Psoas muscle (tissue), 8 donors: ENCODE results near the gene ATP8B4. TPM values are rescaled to one million over a fixed set of nuclear protein-coding genes. Genes with fewer than 3 reads are reported as not detected.
"Not testable (repeated sequence)": the region's sequence is repeated elsewhere in the genome, so short reads cannot be mapped to it uniquely, and the experiment has no call there.

ENCODE experiments used
- ATAC-seq, 4 donors: fragments of 200-7000 bp; cut with Tn5 transposase; one replicate each; pipeline ENCODE4 v1.9.1; 2020; ENCODE audit warnings: moderate library complexity in 3 of 4, mild to moderate bottlenecking in 2 of 4
- DNase-seq, 2 donors: peaks; one replicate each; pipeline ENCODE4 v3.0.0-alpha.2; 2020
- H3K27ac ChIP-seq: fragments of 200-600 bp; one replicate; pipeline ENCODE4 v1.8.0; 2022
- H3K27me3 ChIP-seq, 3 donors: fragments of 200-600 bp in 1 of 3; one replicate each; pipeline versions ENCODE4 v1.6.1 to v1.8.0; 2013 to 2022; ENCODE audit warnings: low read length in 2 of 3, mild to moderate bottlenecking in 2 of 3, moderate library complexity in 1 of 3; ENCODE audit not compliant: insufficient read depth in 3 of 3
- H3K36me3 ChIP-seq, 2 donors: fragments of 200-600 bp in 1 of 2; one replicate each; pipeline versions ENCODE4 v1.6.1 to v1.8.0; 2013 to 2022; ENCODE audit warnings: low read depth in 1 of 2, mild to moderate bottlenecking in 1 of 2, moderate library complexity in 1 of 2; ENCODE audit not compliant: insufficient read depth in 1 of 2
- H3K4me1 ChIP-seq: fragments of 200-600 bp; one replicate; pipeline ENCODE4 v1.8.0; 2022
- H3K4me3 ChIP-seq: fragments of 200-600 bp; one replicate; pipeline ENCODE4 v1.8.0; 2022; ENCODE audit warnings: mild to moderate bottlenecking
- H3K9me3 ChIP-seq: fragments of 200-600 bp; one replicate; pipeline ENCODE4 v1.8.0; 2022
- WGBS, 3 donors: extraction: QIAGEN DNeasy Blood & Tissue Kit; methylation state at CpG; one replicate each; pipeline versions ENCODE4 v1.1.6 to v1.1.7; 2013; 5-methylcytosine and 5-hydroxymethylcytosine counted together
- intact Hi-C, 2 donors: fragments of 100-400 bp; cut with DNase I; formaldehyde crosslinking; loops; one replicate each; pipeline versions ENCODE4 v1.11.0 to v1.14.2; 2022
- polyA plus RNA-seq, 3 donors: library from polyadenylated mRNA; stranded (reverse); fragments of 200-250 nt; gene quantifications; one replicate each; pipeline ENCODE4 v1.2.3, GENCODE V29; 2013
- total RNA-seq, 4 donors: library from RNA; stranded (reverse); fragmentation: NEBNext Ultra II Directional in 2 of 4; extraction: Animal tissue kit (Norgen Biotek cat#: 25700) in 2 of 4; gene quantifications; one replicate each; pipeline versions ENCODE4 v1.2.1 to v1.2.4, GENCODE V29; 2021 to 2023
- TF ChIP-seq, protein P1 (sequence below): fragments of 200-600 bp; IDR thresholded peaks from one replicate; pipeline ENCODE4 v1.8.0; 2022; ENCODE audit warnings: antibody characterized with exemption
- donor health status: healthy with polysubstance abuse.
- donor health status: DM: no; HTN: no; CAD: no; lungs with moderate emphysema.
- donor health status: Bipolar disorder and iron deficiency.
- donor health status: healthy.
- donor health status: DM: yes; HTN: yes; CAD: no.
- donor health status: DM: no; HTN: no; CAD: no.
- donor health status: DM: no; HTN: no; CAD: no.
- donor health status: DM: yes; HTN: yes; CAD: no.

Gene ATP8B4
- total and polyA plus RNA-seq, 7 donors, result 0.25 to 2.2 (median 1.0) TPM

DNA sequence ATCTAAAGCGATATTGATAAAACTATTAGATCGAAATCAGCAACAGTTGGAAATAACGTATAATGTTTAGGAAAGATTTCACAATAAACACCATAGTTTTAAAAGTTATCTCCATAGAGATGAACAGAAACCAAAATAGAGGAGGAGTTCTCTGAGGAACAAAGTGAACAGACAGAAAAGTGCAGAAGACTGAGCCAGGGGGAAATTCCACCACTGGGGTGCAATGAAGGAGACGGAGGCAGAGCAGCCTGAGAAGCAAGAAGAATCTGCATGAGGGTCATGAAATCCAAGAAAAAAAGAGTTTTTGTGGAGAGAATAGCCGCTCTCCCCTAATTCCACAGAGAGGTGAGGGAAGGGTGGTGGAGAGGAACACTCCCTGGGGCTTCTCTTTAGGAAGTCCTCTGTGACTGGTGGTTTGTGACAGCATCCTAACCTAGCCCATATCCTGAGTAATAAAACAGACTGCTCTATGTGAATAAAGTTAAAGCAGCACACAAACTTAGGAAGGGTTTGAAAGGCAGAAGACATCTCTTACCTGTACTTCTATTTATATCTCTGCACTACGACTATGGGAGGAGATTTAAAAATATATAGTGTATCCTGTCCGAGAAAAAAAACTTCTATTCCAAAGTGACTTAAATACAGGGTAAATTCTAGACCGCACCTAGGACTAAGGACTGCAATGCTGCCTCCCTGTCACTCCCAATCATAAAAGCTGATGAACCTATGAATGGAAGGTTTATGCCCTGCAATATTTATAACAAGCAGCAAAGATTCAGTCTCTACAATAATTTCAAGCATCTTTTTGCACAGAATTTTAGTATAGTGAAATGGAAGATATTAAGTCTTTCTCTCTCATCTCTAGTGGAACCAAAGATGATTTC, 22.9 kb downstream of the ATP8B4 start:
- TF ChIP-seq, protein P1, sequence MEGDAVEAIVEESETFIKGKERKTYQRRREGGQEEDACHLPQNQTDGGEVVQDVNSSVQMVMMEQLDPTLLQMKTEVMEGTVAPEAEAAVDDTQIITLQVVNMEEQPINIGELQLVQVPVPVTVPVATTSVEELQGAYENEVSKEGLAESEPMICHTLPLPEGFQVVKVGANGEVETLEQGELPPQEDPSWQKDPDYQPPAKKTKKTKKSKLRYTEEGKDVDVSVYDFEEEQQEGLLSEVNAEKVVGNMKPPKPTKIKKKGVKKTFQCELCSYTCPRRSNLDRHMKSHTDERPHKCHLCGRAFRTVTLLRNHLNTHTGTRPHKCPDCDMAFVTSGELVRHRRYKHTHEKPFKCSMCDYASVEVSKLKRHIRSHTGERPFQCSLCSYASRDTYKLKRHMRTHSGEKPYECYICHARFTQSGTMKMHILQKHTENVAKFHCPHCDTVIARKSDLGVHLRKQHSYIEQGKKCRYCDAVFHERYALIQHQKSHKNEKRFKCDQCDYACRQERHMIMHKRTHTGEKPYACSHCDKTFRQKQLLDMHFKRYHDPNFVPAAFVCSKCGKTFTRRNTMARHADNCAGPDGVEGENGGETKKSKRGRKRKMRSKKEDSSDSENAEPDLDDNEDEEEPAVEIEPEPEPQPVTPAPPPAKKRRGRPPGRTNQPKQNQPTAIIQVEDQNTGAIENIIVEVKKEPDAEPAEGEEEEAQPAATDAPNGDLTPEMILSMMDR, result no peak
- no peak overlapping the region for H3K4me3 ChIP-seq
- H3K36me3 ChIP-seq, result no peaks in the 10 kb centered on the region
- intact Hi-C loops, result no loop called here
- no peaks in the 10 kb centered on the region for H3K4me1 ChIP-seq
- no peaks in the 10 kb centered on the region for H3K27me3 ChIP-seq
- ATAC-seq (no peak), DNase-seq (no peak)
- no peak overlapping the region for H3K27ac ChIP-seq
- WGBS, 3 donors, result 67 to 73% (median 69%) methylated on average over 8 of the region's 8 CpGs
- H3K9me3 ChIP-seq, result no peaks in the 10 kb centered on the region

DNA sequence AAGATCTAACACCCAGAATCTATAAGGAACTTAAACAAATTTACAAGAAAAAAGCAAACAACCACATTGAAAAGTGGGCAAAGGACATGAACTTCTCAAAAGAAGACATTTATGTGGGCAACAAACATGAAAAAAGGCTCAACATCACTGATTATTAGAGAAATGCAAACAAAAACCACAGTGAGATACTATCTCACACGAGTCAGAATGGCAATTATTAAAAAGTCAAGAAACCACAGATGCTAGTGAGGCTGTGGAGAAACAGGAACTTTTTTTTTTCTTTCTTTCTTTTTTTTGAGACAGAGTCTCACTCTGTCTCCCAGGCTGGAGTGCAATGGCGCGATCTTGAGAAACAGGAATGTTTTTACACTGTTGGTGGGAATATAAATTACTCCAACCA, 29.6 kb downstream of the ATP8B4 start:
- H3K9me3 ChIP-seq, ATAC-seq, DNase-seq, H3K27ac ChIP-seq, H3K4me1 ChIP-seq, intact Hi-C loops, H3K36me3 ChIP-seq, H3K27me3 ChIP-seq, H3K4me3 ChIP-seq: not testable (repeated sequence)
- WGBS, 3 donors, result 86 to 88% (median 86%) methylated on average over 3 of the region's 3 CpGs

DNA sequence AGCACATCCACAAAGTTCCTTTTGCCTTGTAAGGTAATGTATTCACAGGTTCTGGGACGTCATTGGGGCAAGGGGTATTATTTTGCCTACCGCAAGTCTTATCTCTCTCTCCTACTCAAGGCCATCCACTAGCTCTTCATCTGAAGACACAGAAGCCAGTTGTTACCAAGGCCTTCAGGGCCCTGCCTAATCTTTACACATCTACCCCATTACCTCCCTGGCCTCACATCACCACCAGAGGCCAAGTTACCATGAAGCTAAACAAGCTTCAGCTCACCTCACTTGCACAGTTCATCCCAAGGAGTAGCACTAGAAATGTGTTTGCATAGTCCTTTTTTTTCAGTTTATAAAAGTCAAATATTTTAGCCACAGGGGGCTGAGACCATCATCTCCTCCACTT, 34.1 kb downstream of the ATP8B4 start:
- no peak for DNase-seq
- H3K4me1 ChIP-seq, result no peaks in the 10 kb centered on the region
- no peak overlapping the region for H3K27ac ChIP-seq

DNA sequence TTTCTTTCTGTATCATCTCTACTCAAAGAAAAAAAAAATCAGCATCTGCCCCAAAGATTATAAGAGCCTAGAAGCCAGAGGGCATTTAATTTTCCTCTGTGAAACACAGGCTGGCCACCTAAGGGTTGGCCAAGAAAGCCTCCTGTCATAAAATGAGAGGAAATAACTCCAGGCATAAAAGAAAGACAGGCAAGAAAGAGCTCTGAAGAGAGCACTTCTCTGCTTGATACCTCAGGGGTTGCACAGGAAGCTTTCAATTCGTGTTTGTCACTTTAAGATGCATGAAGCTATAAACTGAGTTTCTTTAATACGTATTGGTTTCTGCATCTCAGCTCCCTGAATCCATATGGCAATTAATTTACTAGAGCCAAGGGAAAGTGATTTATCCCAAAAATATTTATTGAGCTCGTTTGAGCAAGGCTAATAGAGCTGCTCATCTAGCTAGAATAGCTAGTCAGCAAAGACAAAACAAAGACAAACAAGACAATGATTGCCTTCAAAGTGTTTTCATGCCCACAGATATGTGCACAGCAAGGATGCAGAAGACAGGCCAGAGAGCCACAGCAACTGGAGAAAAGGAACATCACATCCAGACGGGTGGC, 35.5 kb downstream of the ATP8B4 start:
- no peaks in the 10 kb centered on the region for H3K4me1 ChIP-seq
- no peaks in the 10 kb centered on the region for H3K27me3 ChIP-seq
- H3K36me3 ChIP-seq, result no peaks in the 10 kb centered on the region
- H3K4me3 ChIP-seq, result no peak overlapping the region
- DNase-seq, result no peak
- no peaks in the 10 kb centered on the region for H3K9me3 ChIP-seq
- 37 to 42% (median 41%) methylated on average over 4 of the region's 4 CpGs for WGBS, 3 donors
- TF ChIP-seq, protein P1, result no peak
- H3K27ac ChIP-seq, result no peak overlapping the region
- intact Hi-C loops, result no loop called here
- ATAC-seq, result no peak

More for the DNA sequence above, 34.1 kb downstream of the ATP8B4 start:
- Histone ChIP-seq H3K36me3 (no peaks in the 10 kb centered on the region), H3K9me3 (no peaks in the 10 kb centered on the region), H3K27me3 (no peaks in the 10 kb centered on the region), H3K4me3 (no peak overlapping the region)
- TF ChIP-seq, protein P1, result no peak
- intact Hi-C loops, result no loop called here
- no peak for ATAC-seq
- 92 to 98% (median 98%) methylated on average over 2 of the region's 2 CpGs for WGBS, 3 donors

DNA sequence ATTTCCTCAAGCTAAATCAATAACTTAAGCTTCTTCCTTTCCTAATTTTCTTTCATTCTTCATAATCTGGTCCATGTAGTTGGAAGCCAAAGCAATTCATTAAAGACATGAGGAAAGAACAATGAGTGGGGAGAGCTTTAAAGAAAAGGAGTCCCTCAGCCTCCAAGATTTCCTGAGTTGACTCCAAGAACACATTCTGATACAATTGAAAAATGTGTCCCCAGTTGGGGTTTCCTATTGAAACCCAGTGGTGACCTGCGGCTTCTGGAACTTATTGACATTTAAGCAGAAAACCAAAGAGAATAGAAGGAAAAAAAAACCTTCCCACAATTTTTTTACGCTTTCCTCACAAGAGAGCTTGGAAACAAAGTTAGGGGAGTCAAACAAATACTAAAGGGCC, 37.0 kb downstream of the ATP8B4 start:
- TF ChIP-seq, protein P1, result no peak
- no peak overlapping the region for H3K27ac ChIP-seq
- WGBS, 3 donors, result 45 to 69% (median 47%) methylated on average over 2 of the region's 2 CpGs

More for the DNA sequence above, 37.0 kb downstream of the ATP8B4 start:
- no peak for ATAC-seq
- DNase-seq, result no peak
- Histone ChIP-seq H3K9me3 (no peaks in the 10 kb centered on the region), H3K4me3 (no peak overlapping the region), H3K36me3 (no peaks in the 10 kb centered on the region), H3K27me3 (no peaks in the 10 kb centered on the region), H3K4me1 (no peaks in the 10 kb centered on the region)
- intact Hi-C loops, result no loop called here
